ENCODE results near the gene CACNG6.

CACNG6 gene

DNA sequence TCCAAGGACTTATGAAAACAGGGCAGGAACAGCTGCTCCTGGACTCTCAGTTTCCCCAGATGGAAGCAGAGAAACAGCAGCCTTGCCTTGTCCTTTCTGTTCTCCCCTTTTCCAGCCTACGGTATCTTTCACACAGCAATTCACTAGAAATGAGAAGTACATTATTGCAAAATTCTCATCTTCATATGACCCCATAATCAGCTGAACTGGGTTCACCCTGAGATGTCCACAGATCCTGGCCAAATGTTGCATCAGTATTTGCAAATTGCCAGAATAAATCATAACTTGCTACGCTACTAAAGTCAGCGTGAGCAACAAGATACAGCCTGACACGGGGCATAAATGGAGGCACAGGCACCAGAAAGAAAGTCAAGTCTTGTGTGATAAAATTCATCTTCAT is 56.2 kb downstream of the CACNG6 start:
- DNase-seq: no peak
